ENCODE data around the gene PLA2G2E.

- TF ChIP-seq POLR2A (IDR thresholded peaks at IDR 0.05; ENCODE audit: low read depth, low read length) (no peak), TAF1 (IDR thresholded peaks at IDR 0.05; ENCODE audit: borderline replicate concordance, low read depth, low read length) (no peak)
Measured at GRCh38 chr1:19921310-19921709, 2.1 kb downstream of the PLA2G2E start.
